ENCODE data around the gene PDE3A. TPM values are rescaled to one million over a fixed set of nuclear protein-coding genes. Genes with fewer than 3 reads are reported as not detected.

Gene PDE3A
- total RNA-seq, 1 donor, result 14.8 TPM

DNA sequence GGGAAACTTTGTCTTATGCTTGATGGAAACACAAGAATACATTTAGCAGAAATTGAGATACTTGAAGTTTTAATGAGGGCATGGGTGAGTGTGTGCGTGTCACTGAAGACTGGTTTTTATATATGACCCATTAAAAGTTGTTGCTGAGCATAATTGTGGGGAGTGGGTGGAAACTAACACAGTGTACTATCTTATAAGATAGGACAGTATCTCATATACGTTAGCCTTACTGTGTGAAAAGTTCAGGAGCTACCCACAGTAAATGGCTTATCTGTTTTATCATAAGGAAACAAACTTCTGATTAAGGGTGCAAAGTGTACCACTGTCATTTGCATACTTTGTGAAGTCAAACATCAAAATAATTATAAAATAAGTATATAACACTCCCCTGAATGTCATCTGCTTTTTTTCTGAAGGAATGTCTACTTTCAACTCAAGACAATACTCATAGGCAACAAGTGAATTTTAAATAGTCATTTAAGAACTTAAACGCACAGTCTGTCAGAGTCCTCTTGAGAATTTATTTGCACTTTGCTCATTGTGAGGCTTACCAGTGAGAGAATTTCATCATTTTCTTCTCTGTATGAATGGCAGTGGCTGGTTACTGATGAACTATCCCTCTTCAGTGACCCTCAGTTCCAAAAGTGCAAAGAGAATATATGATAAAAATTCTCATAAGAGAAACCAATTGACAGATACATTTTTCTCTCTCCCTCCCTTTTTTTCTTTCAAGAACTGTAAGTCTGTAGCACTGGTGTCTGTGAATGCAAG, 4.2 kb downstream of the PDE3A start:
- no peak for DNase-seq (ENCODE audit: insufficient read length, low spot score, missing footprints)
- H3K4me1 ChIP-seq (ENCODE audit: insufficient read depth, low read length), result peaks cover 7% of the 10 kb centered on the region
- no peak overlapping the region for H3K27ac ChIP-seq (ENCODE audit: low read depth, low read length)
- no peak overlapping the region for H2AFZ ChIP-seq (ENCODE audit: low read length)
- peak overlapping the region; percentile 8 for H3K4me3 ChIP-seq (ENCODE audit: insufficient read depth, low read length)
- no peaks in the 10 kb centered on the region for H4K20me1 ChIP-seq (ENCODE audit: insufficient read depth, low read length)
- no peaks in the 10 kb centered on the region for H3K9me3 ChIP-seq (ENCODE audit: low read depth, low read length)
- H3K36me3 ChIP-seq (ENCODE audit: insufficient read depth, low read length), result no peaks in the 10 kb centered on the region
- TF ChIP-seq, protein P1, sequence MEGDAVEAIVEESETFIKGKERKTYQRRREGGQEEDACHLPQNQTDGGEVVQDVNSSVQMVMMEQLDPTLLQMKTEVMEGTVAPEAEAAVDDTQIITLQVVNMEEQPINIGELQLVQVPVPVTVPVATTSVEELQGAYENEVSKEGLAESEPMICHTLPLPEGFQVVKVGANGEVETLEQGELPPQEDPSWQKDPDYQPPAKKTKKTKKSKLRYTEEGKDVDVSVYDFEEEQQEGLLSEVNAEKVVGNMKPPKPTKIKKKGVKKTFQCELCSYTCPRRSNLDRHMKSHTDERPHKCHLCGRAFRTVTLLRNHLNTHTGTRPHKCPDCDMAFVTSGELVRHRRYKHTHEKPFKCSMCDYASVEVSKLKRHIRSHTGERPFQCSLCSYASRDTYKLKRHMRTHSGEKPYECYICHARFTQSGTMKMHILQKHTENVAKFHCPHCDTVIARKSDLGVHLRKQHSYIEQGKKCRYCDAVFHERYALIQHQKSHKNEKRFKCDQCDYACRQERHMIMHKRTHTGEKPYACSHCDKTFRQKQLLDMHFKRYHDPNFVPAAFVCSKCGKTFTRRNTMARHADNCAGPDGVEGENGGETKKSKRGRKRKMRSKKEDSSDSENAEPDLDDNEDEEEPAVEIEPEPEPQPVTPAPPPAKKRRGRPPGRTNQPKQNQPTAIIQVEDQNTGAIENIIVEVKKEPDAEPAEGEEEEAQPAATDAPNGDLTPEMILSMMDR (IDR thresholded peaks at IDR 0.05; ENCODE audit: extremely low read depth, low read depth, low read length), result no peak
- H3K4me2 ChIP-seq (ENCODE audit: insufficient read depth, low read length), result peak overlapping the region; percentile 91
- H3K27me3 ChIP-seq (ENCODE audit: insufficient read depth, low read length), result no peaks in the 10 kb centered on the region
- H3K79me2 ChIP-seq (ENCODE audit: insufficient read depth, low read length), result peaks cover 74% of the 10 kb centered on the region

- H3K4me1 ChIP-seq (ENCODE audit: insufficient read depth, low read length), result peaks cover 4% of the 10 kb centered on the region
- TF ChIP-seq, protein P1 (IDR thresholded peaks at IDR 0.05; ENCODE audit: extremely low read depth, low read depth, low read length), result no peak
- DNase-seq (ENCODE audit: insufficient read length, low spot score, missing footprints), result no peak
- peaks cover 93% of the 10 kb centered on the region for H3K79me2 ChIP-seq (ENCODE audit: insufficient read depth, low read length)
- H4K20me1 ChIP-seq (ENCODE audit: insufficient read depth, low read length), result no peaks in the 10 kb centered on the region
- no peaks in the 10 kb centered on the region for H3K27me3 ChIP-seq (ENCODE audit: insufficient read depth, low read length)
- no peak overlapping the region for H3K4me2 ChIP-seq (ENCODE audit: insufficient read depth, low read length)
- H2AFZ ChIP-seq (ENCODE audit: low read length), result no peak overlapping the region
- H3K4me3 ChIP-seq (ENCODE audit: insufficient read depth, low read length), result no peak overlapping the region
- H3K36me3 ChIP-seq (ENCODE audit: insufficient read depth, low read length), result no peaks in the 10 kb centered on the region
- H3K9me3 ChIP-seq (ENCODE audit: low read depth, low read length), result no peaks in the 10 kb centered on the region
- H3K27ac ChIP-seq (ENCODE audit: low read depth, low read length), result no peak overlapping the region
Observed at GRCh38 chr12:20374795-20375194, 6.5 kb downstream of the PDE3A start.

- H4K20me1 ChIP-seq (ENCODE audit: insufficient read depth, low read length), result no peaks in the 10 kb centered on the region
- no peaks in the 10 kb centered on the region for H3K27me3 ChIP-seq (ENCODE audit: insufficient read depth, low read length)
- H3K27ac ChIP-seq (ENCODE audit: low read depth, low read length), result no peak overlapping the region
- H3K4me2 ChIP-seq (ENCODE audit: insufficient read depth, low read length), result no peak overlapping the region
- no peak overlapping the region for H3K4me3 ChIP-seq (ENCODE audit: insufficient read depth, low read length)
- peaks cover 92% of the 10 kb centered on the region for H3K79me2 ChIP-seq (ENCODE audit: insufficient read depth, low read length)
- DNase-seq (ENCODE audit: insufficient read length, low spot score, missing footprints), result no peak
- H3K4me1 ChIP-seq (ENCODE audit: insufficient read depth, low read length), result peaks cover 4% of the 10 kb centered on the region
- H2AFZ ChIP-seq (ENCODE audit: low read length), result no peak overlapping the region
- no peaks in the 10 kb centered on the region for H3K36me3 ChIP-seq (ENCODE audit: insufficient read depth, low read length)
- H3K9me3 ChIP-seq (ENCODE audit: low read depth, low read length), result no peaks in the 10 kb centered on the region
- TF ChIP-seq, protein P1 (IDR thresholded peaks at IDR 0.05; ENCODE audit: extremely low read depth, low read depth, low read length), result no peak
Observed at GRCh38 chr12:20375560-20375959, 7.2 kb downstream of the PDE3A start.

GRCh38 chr12:20376984-20377383, 8.6 kb downstream of the PDE3A start:
- Histone ChIP-seq H3K27me3 (ENCODE audit: insufficient read depth, low read length) (no peaks in the 10 kb centered on the region), H3K36me3 (ENCODE audit: insufficient read depth, low read length) (no peaks in the 10 kb centered on the region), H2AFZ (ENCODE audit: low read length) (no peak overlapping the region), H4K20me1 (ENCODE audit: insufficient read depth, low read length) (no peaks in the 10 kb centered on the region), H3K4me1 (ENCODE audit: insufficient read depth, low read length) (peaks cover 4% of the 10 kb centered on the region), H3K27ac (ENCODE audit: low read depth, low read length) (no peak overlapping the region), H3K9me3 (ENCODE audit: low read depth, low read length) (no peaks in the 10 kb centered on the region), H3K79me2 (ENCODE audit: insufficient read depth, low read length) (peaks cover 81% of the 10 kb centered on the region), H3K4me2 (ENCODE audit: insufficient read depth, low read length) (no peak overlapping the region), H3K4me3 (ENCODE audit: insufficient read depth, low read length) (no peak overlapping the region)
- DNase-seq (ENCODE audit: insufficient read length, low spot score, missing footprints), result no peak
- TF ChIP-seq, protein P1 (IDR thresholded peaks at IDR 0.05; ENCODE audit: extremely low read depth, low read depth, low read length), result peak; percentile 53

Data from osteoblast (primary cell).